Raji (cell line): ENCODE data around the gene FHIT.

Source experiments
- POLR2A ChIP-seq: IDR thresholded peaks from 2 replicates; pipeline ENCODE4 v1.6.1; 2011; ENCODE audit warnings: low read depth, low read length, control low read depth; ENCODE audit not compliant: insufficient read depth

Gene FHIT

GRCh38 chr3:59880717-59881116, 1370.5 kb downstream of the FHIT start:
- TF ChIP-seq POLR2A = no peak

GRCh38 chr3:59879031-59879581, 1372.1 kb downstream of the FHIT start:
- no peak for TF ChIP-seq POLR2A

- no peak for TF ChIP-seq POLR2A
Observed at GRCh38 chr3:59878038-59878427, 1373.2 kb downstream of the FHIT start.

GRCh38 chr3:59877263-59878037, 1373.8 kb downstream of the FHIT start:
- no peak for TF ChIP-seq POLR2A

GRCh38 chr3:59876533-59877062, 1374.7 kb downstream of the FHIT start:
- TF ChIP-seq POLR2A = no peak

GRCh38 chr3:59873576-59874230, 1377.5 kb downstream of the FHIT start:
- no peak for TF ChIP-seq POLR2A

- TF ChIP-seq POLR2A = no peak
Observed at GRCh38 chr3:59872128-59872527, 1379.1 kb downstream of the FHIT start.

- no peak for TF ChIP-seq POLR2A
Observed at GRCh38 chr3:59867185-59868002, 1383.9 kb downstream of the FHIT start.

GRCh38 chr3:59866076-59866475, 1385.2 kb downstream of the FHIT start:
- no peak for TF ChIP-seq POLR2A

- TF ChIP-seq POLR2A = no peak
Observed at GRCh38 chr3:59865351-59865750, 1385.9 kb downstream of the FHIT start.

GRCh38 chr3:59862686-59863085, 1388.6 kb downstream of the FHIT start:
- TF ChIP-seq POLR2A = no peak

- TF ChIP-seq POLR2A = no peak
Observed at GRCh38 chr3:59857589-59858346, 1393.5 kb downstream of the FHIT start.

GRCh38 chr3:59856934-59857460, 1394.3 kb downstream of the FHIT start:
- no peak for TF ChIP-seq POLR2A

- TF ChIP-seq POLR2A = no peak
Observed at GRCh38 chr3:59854061-59854709, 1397.1 kb downstream of the FHIT start.
